HG02943 (cell line): Measurements from ENCODE around the gene CLMP.

ENCODE experiments used
- ATAC-seq: cut with Tn5 transposase; IDR thresholded peaks from one replicate; pipeline ENCODE4 v1.9.1; 2021; ENCODE audit warnings: mild to moderate bottlenecking, low read depth, moderate library complexity; ENCODE audit not compliant: unreplicated experiment

CLMP gene

GRCh38 chr11:123195188-123196059 lies at the start of gene CLMP:
Gene CLMP, minus strand, starts transcription at chr11:123195248. Its CDS starts 308 bp downstream, at chr11:123194940.
- ATAC-seq = no peak

- no peak for ATAC-seq
These were observed 47.0 kb upstream of the CLMP start for GRCh38 chr11:123241874-123242543.

GRCh38 chr11:123241294-123241693 lies 46.2 kb upstream of the CLMP start:
- no peak for ATAC-seq

- no peak for ATAC-seq
These were observed 44.4 kb upstream of the CLMP start for GRCh38 chr11:123239191-123240150.

GRCh38 chr11:123238297-123238696 lies 43.2 kb upstream of the CLMP start:
- no peak for ATAC-seq

GRCh38 chr11:123236879-123237278 lies 41.8 kb upstream of the CLMP start:
- ATAC-seq = no peak

GRCh38 chr11:123235656-123236261 lies 40.7 kb upstream of the CLMP start:
- no peak for ATAC-seq

- no peak for ATAC-seq
These were observed 40.1 kb upstream of the CLMP start for GRCh38 chr11:123235117-123235655.

- ATAC-seq = no peak
These were observed 38.9 kb upstream of the CLMP start for GRCh38 chr11:123233975-123234334.

- ATAC-seq = peak; percentile 96
These were observed 38.4 kb upstream of the CLMP start for GRCh38 chr11:123233280-123233974.

- no peak for ATAC-seq
These were observed 36.7 kb upstream of the CLMP start for GRCh38 chr11:123231777-123232176.

- ATAC-seq = no peak
These were observed 36.2 kb upstream of the CLMP start for GRCh38 chr11:123231256-123231655.

- no peak for ATAC-seq
These were observed 35.3 kb upstream of the CLMP start for GRCh38 chr11:123230346-123230745.

- ATAC-seq = no peak
These were observed 33.6 kb upstream of the CLMP start for GRCh38 chr11:123228496-123229163.

GRCh38 chr11:123227763-123228495 lies 32.9 kb upstream of the CLMP start:
- ATAC-seq = no peak

GRCh38 chr11:123221584-123221983 lies 26.5 kb upstream of the CLMP start:
- no peak for ATAC-seq

- ATAC-seq = no peak
These were observed 26.1 kb upstream of the CLMP start for GRCh38 chr11:123221096-123221561.

GRCh38 chr11:123219066-123219690 lies 24.1 kb upstream of the CLMP start:
- ATAC-seq = no peak
